Activated CD4-positive, alpha-beta T cell treated with anti-CD3 and anti-CD28 coated beads, Interleukin-2, amount 10 ng/mL, durations not matched to agents 7 days and 5 days (primary cell): ENCODE data around the gene PRLR. TPM values are rescaled to one million over a fixed set of nuclear protein-coding genes. Genes with fewer than 3 reads are reported as not detected.

ENCODE experiments used
- total RNA-seq, 2 experiments: library from RNA; stranded (reverse); gene quantifications; one replicate each; pipeline ENCODE4 v1.2.3, GENCODE V29; 2021

The PRLR gene
- total RNA-seq, 2 experiments from 2014 or later = not detected

Other genes with a start within 250 kb of the PRLR start
- not detected for gene AGXT2, start 182.5 kb downstream of the PRLR start, total RNA-seq